Measurements from ENCODE around the gene SUFU. TPM values are rescaled to one million over a fixed set of nuclear protein-coding genes. Genes with fewer than 3 reads are reported as not detected.
A peak's percentile ranks its signal among the peaks of the same experiment; 100 is the strongest.

The SUFU gene
- total and polyA plus RNA-seq, 2 experiments from 2014 or later, result 2.8 to 5.6 TPM

DNA sequence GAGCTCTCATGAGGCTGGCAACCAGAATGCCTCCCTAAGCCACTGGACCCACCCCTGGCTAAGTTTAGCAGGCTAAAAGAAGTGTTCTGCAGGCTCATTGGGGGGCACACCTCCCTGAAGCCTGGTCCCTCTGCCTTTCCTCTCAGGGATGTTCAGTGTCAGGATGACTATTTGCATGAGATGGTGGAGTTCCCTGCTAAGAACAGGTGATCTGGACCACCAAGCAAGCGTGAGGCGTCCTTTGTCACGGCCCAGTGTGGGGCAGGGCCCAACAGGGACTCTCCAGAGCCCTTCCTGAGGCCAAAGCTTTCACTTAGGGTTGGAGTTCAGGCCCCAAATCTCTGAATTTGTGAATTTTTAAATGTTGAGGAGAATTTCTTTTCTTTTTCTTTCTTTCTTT is 12.0 kb downstream of the SUFU start:
- no peaks in the 10 kb centered on the region for H3K79me2 ChIP-seq (replicated peaks; ENCODE audit: insufficient read depth)
- no peak overlapping the region for H3K4me3 ChIP-seq
- peaks cover 3% of the 10 kb centered on the region; the same call in 1 of the 3 replicates for H3K36me3 Mint-ChIP-seq (ENCODE audit: low read depth)
- H3K27me3 Mint-ChIP-seq (ENCODE audit: insufficient read depth, low read depth, poor library complexity), result peaks cover 2% of the 10 kb centered on the region
- no peaks in the 10 kb centered on the region for H3K27me3 ChIP-seq (ENCODE audit: insufficient read depth)
- H3K27ac ChIP-seq (ENCODE audit: low read depth), result no peak overlapping the region
- H3K9me3 Mint-ChIP-seq, result no peaks in the 10 kb centered on the region
- H3K36me3 ChIP-seq (ENCODE audit: insufficient read depth), result no peaks in the 10 kb centered on the region
- no peaks in the 10 kb centered on the region for H3F3A ChIP-seq (replicated peaks; ENCODE audit: low read depth)
- no peak overlapping the region for H2AFZ ChIP-seq
- H3K9me2 ChIP-seq (ENCODE audit: insufficient read depth), result no peaks in the 10 kb centered on the region
- H3K27ac Mint-ChIP-seq, result 0 out of 2 replicates have a peak overlapping the region, but pooled peaks have one; percentile 44
- H4K20me1 ChIP-seq (replicated peaks; ENCODE audit: insufficient read depth), result no peaks in the 10 kb centered on the region; the same call in none of the 2 replicates
- no peaks in the 10 kb centered on the region for H3K4me1 ChIP-seq (ENCODE audit: insufficient read depth)
- TF ChIP-seq EZH2 (IDR thresholded peaks at IDR 0.05; ENCODE audit: low read depth, unreplicated experiment), result no peak
- no peak for TF ChIP-seq POLR2AphosphoS5 (IDR thresholded peaks at IDR 0.05; ENCODE audit: low read depth)
- TF ChIP-seq, protein P1, sequence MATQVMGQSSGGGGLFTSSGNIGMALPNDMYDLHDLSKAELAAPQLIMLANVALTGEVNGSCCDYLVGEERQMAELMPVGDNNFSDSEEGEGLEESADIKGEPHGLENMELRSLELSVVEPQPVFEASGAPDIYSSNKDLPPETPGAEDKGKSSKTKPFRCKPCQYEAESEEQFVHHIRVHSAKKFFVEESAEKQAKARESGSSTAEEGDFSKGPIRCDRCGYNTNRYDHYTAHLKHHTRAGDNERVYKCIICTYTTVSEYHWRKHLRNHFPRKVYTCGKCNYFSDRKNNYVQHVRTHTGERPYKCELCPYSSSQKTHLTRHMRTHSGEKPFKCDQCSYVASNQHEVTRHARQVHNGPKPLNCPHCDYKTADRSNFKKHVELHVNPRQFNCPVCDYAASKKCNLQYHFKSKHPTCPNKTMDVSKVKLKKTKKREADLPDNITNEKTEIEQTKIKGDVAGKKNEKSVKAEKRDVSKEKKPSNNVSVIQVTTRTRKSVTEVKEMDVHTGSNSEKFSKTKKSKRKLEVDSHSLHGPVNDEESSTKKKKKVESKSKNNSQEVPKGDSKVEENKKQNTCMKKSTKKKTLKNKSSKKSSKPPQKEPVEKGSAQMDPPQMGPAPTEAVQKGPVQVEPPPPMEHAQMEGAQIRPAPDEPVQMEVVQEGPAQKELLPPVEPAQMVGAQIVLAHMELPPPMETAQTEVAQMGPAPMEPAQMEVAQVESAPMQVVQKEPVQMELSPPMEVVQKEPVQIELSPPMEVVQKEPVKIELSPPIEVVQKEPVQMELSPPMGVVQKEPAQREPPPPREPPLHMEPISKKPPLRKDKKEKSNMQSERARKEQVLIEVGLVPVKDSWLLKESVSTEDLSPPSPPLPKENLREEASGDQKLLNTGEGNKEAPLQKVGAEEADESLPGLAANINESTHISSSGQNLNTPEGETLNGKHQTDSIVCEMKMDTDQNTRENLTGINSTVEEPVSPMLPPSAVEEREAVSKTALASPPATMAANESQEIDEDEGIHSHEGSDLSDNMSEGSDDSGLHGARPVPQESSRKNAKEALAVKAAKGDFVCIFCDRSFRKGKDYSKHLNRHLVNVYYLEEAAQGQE (IDR thresholded peaks at IDR 0.05; ENCODE audit: unreplicated experiment), result no peak
- TF ChIP-seq, protein P2, sequence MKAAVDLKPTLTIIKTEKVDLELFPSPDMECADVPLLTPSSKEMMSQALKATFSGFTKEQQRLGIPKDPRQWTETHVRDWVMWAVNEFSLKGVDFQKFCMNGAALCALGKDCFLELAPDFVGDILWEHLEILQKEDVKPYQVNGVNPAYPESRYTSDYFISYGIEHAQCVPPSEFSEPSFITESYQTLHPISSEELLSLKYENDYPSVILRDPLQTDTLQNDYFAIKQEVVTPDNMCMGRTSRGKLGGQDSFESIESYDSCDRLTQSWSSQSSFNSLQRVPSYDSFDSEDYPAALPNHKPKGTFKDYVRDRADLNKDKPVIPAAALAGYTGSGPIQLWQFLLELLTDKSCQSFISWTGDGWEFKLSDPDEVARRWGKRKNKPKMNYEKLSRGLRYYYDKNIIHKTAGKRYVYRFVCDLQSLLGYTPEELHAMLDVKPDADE (IDR thresholded peaks at IDR 0.05), result no peak
- TF ChIP-seq, protein P3, sequence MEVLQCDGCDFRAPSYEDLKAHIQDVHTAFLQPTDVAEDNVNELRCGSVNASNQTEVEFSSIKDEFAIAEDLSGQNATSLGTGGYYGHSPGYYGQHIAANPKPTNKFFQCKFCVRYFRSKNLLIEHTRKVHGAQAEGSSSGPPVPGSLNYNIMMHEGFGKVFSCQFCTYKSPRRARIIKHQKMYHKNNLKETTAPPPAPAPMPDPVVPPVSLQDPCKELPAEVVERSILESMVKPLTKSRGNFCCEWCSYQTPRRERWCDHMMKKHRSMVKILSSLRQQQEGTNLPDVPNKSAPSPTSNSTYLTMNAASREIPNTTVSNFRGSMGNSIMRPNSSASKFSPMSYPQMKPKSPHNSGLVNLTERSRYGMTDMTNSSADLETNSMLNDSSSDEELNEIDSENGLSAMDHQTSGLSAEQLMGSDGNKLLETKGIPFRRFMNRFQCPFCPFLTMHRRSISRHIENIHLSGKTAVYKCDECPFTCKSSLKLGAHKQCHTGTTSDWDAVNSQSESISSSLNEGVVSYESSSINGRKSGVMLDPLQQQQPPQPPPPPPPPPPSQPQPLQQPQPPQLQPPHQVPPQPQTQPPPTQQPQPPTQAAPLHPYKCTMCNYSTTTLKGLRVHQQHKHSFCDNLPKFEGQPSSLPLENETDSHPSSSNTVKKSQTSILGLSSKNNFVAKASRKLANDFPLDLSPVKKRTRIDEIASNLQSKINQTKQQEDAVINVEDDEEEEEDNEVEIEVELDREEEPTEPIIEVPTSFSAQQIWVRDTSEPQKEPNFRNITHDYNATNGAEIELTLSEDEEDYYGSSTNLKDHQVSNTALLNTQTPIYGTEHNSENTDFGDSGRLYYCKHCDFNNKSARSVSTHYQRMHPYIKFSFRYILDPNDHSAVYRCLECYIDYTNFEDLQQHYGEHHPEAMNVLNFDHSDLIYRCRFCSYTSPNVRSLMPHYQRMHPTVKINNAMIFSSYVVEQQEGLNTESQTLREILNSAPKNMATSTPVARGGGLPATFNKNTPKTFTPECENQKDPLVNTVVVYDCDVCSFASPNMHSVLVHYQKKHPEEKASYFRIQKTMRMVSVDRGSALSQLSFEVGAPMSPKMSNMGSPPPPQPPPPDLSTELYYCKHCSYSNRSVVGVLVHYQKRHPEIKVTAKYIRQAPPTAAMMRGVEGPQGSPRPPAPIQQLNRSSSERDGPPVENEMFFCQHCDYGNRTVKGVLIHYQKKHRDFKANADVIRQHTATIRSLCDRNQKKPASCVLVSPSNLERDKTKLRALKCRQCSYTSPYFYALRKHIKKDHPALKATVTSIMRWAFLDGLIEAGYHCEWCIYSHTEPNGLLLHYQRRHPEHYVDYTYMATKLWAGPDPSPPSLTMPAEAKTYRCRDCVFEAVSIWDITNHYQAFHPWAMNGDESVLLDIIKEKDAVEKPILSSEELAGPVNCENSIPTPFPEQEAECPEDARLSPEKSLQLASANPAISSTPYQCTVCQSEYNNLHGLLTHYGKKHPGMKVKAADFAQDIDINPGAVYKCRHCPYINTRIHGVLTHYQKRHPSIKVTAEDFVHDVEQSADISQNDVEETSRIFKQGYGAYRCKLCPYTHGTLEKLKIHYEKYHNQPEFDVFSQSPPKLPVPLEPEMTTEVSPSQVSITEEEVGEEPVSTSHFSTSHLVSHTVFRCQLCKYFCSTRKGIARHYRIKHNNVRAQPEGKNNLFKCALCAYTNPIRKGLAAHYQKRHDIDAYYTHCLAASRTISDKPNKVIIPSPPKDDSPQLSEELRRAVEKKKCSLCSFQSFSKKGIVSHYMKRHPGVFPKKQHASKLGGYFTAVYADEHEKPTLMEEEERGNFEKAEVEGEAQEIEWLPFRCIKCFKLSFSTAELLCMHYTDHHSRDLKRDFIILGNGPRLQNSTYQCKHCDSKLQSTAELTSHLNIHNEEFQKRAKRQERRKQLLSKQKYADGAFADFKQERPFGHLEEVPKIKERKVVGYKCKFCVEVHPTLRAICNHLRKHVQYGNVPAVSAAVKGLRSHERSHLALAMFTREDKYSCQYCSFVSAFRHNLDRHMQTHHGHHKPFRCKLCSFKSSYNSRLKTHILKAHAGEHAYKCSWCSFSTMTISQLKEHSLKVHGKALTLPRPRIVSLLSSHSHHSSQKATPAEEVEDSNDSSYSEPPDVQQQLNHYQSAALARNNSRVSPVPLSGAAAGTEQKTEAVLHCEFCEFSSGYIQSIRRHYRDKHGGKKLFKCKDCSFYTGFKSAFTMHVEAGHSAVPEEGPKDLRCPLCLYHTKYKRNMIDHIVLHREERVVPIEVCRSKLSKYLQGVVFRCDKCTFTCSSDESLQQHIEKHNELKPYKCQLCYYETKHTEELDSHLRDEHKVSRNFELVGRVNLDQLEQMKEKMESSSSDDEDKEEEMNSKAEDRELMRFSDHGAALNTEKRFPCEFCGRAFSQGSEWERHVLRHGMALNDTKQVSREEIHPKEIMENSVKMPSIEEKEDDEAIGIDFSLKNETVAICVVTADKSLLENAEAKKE (CRISPR knock-in tag; IDR thresholded peaks at IDR 0.05), result no peak
- no peak for TF ChIP-seq ZNF114 (CRISPR knock-in tag; IDR thresholded peaks at IDR 0.05)
- no peak for TF ChIP-seq EZH2phosphoT487 (IDR thresholded peaks at IDR 0.05; ENCODE audit: unreplicated experiment)
- no peak for TF ChIP-seq CREB1 (CRISPR knock-in tag; IDR thresholded peaks at IDR 0.05; ENCODE audit: low read depth)
- TF ChIP-seq ZNF331 (CRISPR knock-in tag; IDR thresholded peaks at IDR 0.05; ENCODE audit: low read depth), result no peak
- no peak for TF ChIP-seq NANOG (IDR thresholded peaks at IDR 0.05; ENCODE audit: borderline replicate concordance)
- TF ChIP-seq, protein P4, sequence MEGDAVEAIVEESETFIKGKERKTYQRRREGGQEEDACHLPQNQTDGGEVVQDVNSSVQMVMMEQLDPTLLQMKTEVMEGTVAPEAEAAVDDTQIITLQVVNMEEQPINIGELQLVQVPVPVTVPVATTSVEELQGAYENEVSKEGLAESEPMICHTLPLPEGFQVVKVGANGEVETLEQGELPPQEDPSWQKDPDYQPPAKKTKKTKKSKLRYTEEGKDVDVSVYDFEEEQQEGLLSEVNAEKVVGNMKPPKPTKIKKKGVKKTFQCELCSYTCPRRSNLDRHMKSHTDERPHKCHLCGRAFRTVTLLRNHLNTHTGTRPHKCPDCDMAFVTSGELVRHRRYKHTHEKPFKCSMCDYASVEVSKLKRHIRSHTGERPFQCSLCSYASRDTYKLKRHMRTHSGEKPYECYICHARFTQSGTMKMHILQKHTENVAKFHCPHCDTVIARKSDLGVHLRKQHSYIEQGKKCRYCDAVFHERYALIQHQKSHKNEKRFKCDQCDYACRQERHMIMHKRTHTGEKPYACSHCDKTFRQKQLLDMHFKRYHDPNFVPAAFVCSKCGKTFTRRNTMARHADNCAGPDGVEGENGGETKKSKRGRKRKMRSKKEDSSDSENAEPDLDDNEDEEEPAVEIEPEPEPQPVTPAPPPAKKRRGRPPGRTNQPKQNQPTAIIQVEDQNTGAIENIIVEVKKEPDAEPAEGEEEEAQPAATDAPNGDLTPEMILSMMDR (conservative IDR thresholded peaks at IDR 0.05; ENCODE audit: low read depth in 2 of 2), result no peak
- no peak for TF ChIP-seq STAT1 (IDR thresholded peaks at IDR 0.05; ENCODE audit: unreplicated experiment)
- no peak for TF ChIP-seq JUNB (IDR thresholded peaks at IDR 0.05; ENCODE audit: unreplicated experiment)
- peak; percentile 67 for ATAC-seq
- H3K4me1 Mint-ChIP-seq, result no peaks in the 10 kb centered on the region
- H3K4me2 ChIP-seq, result no peak overlapping the region
- no peak for DNase-seq (ENCODE audit: low spot score)
- H3K4me3 Mint-ChIP-seq, result no peak overlapping the region
